Activated effector memory CD4-positive, alpha-beta T cell treated with anti-CD3 and anti-CD28 coated beads, Interleukin-2, amount 50 U/mL, for 16 hours (primary cell): ENCODE results near the gene TIAM1.

Source experiments
- DNase-seq: peaks from one replicate; pipeline ENCODE4 v3.0.0-alpha.2; 2020

The TIAM1 gene

DNA sequence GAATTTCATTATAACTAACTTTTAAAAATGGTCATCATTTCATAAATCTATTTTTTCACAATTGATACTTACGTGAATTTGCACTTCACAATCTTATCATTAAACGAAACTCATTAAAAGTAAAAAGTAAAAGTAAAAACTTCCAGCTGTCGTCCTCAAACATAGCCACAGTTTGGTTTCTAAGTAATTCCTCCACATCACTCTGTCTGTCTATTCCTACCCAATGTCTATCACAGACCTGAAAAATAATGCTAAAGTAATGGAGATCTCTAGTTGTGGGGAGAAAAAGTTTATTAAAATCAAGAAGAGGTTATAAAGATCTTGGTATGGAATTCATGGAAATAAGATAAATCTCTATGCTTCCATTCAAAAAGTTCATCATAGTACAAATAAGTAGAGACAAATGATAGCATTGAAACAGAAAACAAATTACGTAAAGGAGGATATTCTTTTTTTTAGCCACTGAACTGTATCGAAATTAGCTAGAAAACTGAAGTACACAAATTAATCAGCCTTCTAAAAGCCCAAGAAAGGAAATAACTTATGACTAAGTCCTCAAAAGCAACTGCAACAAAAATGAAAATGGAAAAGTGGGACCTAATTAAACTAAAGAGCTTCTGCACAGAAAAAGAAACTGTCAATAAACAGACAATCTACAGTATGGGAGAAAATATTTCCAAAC, 148.6 kb downstream of the TIAM1 start:
- DNase-seq, result no peak

DNA sequence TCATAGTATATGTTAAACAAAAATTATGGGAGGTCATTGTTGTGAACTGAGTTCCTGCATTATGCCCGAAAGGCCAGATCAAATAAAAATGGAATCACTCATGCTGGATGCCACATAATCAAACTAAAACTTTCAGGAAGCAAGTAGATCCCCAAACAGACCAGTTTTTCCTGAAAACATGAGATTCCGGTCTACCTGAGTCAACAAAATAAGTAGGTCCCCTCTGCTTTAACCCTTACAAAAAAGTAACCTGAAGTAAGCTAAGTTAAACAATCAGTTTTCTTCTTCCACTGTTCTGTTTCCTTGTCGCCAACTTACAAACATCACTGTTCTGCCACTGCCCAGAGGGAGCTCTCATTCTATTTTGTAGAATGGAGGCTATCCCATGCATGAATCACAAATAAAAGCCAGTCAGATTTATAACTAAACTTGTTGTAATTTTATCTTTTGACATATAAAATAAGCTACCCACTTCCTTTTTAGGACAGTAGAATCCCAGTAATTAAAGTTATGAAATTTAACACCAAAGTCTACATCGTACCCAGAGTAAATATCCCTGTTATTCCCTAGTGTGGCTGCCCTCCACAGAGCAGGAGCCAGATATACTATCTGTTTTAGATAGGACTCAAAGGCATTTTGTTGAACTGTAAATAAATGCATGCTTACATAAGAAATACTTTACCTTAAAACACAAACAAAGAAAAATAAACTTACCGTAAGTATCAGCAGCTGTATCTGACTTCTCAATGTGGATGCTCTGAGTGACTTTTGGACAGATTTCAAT, 149.4 kb downstream of the TIAM1 start:
- DNase-seq, result no peak

DNA sequence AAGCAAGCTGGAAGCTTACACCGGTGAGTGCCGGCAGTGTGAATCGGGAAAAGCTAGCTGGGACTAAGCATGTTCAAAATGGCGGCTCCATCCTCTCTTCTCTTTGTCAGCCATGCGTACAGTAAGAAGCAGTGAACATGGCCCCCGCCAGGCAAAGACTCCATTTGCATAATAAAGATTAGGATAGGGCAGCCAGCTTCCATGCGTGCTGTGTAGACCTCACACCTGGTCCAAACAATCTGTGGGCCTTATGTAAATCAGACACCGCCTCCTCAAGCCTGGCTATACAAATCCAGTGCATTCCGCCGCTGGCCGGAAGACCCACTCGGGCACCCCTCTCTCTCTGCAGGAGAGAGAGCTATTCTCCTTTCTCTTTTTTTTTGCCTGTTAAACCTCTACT, 150.3 kb downstream of the TIAM1 start:
- no peak for DNase-seq

DNA sequence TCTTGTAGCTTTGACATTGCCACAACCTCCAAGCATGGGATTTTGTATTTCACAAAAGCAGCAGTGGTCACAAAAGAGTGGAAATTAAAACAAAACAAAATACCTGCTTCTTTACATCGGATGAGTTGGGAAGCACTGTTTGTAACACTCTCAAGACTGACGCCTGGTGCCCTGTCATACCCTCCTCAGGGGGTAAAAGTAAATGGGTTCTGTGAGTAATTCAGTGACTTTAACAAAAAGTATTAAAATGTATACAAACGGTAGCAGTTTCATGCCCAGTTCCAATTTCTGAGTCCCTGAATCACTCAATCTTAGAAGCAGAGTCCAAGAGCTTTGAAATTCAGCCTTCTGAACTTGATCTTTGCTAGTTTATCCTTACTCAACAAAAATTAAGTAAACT, 152.5 kb downstream of the TIAM1 start:
- no peak for DNase-seq

DNA sequence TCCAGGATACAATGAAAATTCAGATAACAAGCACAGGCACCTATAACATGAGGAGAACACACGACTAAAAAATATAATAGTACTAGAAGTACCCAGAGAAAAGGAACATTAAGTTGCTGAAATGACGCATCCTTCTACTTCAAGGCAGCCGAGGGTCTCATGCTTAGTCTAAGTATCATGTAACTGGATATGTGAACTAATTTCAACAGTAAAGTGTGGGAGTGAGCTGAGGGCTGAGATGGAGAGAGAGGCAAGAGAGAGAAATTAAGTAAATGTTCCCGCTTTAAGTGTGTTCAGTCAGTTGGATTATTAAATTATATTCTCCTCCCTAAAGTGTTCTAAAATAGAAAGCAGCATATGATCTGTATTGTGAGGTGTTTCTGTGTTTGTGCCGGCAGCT, 153.5 kb downstream of the TIAM1 start:
- no peak for DNase-seq

DNA sequence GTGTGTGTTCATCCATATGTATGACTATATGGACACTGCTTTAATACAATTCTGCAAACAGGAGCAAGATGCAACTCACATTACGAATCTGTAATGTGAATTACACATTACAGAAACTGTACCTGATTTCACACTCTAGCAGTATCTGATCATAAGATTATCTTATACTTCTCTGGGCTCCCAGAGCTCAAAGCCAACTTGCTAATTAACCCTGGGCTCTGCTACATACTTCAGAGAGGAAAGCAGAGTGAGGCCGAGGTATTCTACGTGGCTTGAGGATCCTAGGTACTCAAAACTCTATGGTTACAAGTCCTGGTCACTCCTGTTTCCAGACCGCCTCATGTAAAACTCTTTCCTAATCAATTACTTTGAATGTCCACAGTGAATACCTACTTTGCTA, 156.6 kb downstream of the TIAM1 start:
- no peak for DNase-seq

DNA sequence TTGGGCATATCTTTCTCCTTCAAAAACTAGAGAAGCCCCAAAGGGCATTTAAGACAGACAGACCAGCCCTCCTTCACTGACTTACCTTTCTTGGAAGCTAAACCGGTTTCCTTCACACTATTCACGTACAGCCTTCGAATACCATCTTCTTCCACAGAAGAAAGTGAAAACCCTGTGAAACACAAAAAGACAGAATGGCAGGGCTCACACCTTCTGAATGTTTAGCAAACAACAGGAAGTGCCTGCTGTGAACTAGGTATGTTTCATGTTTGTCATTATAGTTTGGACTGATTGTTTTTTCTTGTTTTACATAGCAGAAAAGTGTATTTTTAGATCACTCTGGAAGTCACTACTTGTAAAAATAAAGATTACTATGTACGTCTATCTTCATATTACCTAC, 157.1 kb downstream of the TIAM1 start:
- DNase-seq, result no peak

DNA sequence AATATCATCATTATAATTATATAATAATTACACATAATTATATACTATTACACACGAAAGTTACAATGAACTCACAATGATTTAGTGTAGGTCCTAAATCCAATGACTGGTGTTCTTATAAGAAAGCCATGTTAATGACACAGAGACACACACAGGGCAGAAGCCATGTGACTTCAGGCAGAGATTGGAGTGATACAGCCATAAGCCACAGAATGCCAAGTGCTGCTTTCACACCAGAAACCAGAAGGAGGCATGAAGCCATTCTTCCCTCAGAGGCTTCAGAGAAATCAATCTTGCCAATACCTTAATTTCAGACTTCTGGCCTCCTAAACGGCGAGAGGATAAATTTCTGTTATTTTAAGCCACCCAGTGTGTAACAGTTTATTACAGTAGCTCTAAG, 158.4 kb downstream of the TIAM1 start:
- no peak for DNase-seq

DNA sequence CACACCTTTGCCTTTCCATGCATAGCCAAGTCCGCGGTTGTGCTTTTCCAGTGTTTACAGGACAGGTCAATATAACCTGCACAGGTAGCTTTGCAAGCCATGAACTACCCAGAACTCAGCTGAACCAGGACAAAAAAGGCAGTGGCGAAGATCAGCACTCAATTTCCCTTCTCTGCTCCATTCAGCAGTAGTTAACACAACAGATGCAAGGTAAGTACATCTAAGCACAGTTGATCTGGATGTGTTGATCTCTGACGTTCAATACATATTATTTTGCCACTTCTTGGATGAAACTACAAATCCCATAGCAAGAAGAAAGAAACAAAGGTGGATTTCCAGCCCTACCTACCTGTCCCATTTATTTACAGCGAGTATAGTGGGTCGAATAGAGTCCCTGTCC, 159.2 kb downstream of the TIAM1 start:
- DNase-seq, result no peak

DNA sequence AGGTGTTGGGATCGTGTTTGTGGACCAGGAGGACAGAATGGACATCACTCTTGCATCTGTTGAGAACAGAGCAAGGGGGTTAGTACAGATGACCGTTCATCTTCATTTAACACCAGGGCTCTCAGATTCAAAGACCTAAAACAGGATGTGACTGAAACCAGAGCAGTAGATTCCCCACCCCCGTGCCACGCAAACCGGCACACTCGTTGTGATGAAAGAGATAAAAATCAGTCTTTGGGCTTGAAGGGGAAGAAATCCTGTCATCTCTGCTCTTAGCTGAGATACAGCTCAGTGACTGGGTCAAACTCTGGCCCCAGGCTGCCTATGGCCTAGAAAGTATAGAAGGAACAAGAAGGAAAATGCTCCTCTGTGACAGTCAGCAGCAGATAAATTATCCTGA, 159.6 kb downstream of the TIAM1 start:
- peak; percentile 92 for DNase-seq

DNA sequence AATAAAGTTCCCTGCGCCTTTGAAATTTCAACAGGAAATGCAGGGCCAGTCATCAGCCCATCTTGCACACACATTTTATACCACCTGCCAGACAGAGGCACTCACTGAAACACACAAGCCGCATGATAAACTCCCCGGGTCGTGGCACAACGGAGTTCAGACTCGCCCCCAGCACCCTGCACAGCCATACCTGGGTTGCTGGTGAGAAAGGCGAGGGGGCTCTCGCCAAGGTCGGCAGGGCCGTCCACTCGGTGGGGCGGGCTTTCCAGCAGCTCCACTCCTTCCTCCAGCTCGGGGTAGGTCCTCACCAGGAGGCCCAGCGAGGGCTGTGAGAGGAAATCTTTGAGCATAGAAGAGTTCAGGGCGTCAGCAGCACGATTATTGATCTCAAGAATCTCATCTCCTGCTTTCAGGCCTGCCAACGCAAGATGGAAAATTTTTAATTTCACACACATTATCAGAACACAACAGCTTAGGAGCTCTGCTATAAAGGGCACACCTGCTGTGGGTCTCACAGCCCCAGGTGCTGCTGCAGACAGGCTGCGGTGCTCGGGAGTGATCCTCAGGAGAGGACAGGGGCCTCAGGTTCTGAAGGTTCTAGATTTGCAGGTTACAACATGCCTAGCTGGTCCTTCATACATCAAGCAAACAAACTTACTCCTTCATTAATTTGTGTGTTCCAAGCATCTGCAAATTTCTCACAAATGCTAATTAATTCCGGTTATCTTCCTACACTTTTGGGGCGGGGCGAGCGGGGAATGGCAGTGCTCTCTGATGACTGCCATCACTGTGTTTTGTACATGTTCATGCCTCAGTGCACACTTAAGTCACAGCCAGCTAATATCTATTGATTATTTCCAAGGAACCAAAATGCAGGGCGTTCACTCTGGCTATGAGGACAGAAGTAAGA, 161.6 kb downstream of the TIAM1 start:
- DNase-seq, result peak; percentile 85

DNA sequence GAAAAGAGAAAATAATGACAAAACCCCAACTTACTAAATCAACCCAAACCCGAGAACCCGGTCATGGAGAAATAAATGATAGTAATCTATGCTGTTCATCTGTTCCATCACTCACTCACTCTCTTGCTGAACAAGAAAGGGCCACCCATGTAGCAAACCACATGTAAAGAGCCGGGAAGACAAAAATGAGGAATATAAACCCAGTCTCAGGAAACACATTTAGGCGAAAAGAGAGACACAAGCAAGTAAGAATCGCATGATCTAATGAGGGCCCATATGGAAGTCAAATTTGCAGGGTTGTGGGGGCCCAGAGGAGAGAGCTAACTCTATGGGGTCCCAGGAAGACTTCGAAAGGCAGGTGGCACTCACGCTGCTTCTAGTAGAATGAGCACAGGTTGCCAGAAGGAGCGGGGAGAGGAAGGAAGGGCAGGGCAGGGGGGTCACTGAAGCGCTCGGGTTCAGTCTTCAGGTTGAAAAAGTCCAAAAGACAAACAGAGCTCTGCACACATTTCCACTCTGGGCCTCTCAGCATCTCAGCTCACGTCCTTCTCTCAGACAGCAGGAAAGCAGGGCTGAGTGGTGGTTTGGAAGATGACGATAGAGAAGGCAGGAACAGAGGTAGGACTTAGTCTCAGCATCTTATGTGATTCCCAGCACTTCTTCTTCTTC, 162.8 kb downstream of the TIAM1 start:
- peak; percentile 75 for DNase-seq

DNA sequence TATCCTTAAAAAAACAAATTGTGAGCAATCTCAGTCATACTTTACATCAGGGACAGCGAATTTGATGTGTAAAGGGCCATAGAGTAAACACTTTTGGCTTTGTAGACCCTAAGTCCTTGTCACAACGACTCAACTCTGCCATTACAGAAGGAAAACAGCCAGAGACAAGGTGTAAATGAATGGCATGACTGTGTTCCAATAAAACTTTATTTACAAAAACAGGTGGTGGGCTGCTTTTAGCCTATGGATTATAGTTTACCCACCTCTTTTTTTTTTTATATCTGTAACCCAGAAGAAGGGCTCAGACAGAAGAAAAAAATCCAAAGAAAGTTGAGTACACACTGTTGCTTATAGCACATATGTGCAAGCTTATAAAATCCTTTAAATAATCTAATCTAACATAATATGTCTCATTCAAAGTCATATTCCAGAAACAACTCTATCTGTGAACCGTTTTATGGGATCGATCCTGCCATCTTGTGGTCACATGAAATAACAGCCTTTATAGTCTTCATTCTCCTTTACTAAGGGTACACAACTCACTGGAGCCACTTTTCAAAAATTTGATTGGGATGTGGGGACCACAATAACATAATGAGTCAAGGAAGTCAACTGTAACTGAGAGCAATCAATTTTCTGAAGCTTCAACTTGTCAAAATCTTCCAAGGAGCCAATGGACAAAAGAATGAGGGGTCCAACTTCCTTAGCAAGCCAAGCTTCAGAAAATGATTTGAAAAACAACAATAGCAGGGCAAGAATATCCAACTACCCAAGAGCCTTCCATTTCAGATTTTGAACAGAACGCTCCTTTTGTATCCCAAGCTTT, 163.6 kb downstream of the TIAM1 start:
- DNase-seq, result no peak

DNA sequence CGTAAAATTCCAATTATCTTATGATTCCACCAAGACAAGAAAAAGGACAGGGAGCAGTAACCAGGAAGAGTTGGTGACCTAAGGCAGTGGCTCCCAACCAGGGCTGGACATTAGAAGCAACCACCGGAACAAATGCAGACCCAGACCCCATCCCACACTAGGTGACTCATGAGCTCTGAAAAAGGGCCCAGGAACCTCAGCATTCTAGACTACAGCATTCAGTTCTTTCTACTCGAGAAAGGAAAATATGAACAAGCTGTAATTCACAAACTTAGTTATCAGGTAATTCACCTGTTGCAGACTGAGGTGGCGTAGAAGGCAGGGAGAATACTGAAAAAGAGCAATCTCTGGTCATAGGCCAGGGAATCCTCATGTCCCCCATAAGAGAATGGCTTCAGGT, 167.3 kb downstream of the TIAM1 start:
- DNase-seq, result no peak

DNA sequence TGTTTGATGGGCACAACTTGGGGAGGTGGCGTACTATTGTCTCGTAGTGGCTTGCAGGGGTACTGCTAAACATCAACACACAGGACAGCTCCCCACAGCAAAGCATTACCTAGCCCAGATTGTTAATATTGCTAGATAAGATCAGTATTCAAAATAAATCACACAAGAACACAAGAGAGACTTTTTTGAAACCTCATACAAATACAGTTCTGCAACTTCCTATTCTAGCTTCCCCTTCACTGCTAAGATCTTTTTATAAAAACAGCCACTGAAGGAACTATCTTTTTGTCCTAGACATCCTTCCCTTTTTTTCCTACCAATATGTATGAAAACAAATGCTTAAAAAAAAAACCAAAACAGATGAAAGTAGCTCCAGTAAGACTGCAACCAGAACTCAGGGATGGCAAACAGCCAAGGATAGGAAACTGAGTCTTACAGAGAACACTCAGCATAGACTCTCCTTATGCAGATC, 167.9 kb downstream of the TIAM1 start:
- DNase-seq, result no peak

DNA sequence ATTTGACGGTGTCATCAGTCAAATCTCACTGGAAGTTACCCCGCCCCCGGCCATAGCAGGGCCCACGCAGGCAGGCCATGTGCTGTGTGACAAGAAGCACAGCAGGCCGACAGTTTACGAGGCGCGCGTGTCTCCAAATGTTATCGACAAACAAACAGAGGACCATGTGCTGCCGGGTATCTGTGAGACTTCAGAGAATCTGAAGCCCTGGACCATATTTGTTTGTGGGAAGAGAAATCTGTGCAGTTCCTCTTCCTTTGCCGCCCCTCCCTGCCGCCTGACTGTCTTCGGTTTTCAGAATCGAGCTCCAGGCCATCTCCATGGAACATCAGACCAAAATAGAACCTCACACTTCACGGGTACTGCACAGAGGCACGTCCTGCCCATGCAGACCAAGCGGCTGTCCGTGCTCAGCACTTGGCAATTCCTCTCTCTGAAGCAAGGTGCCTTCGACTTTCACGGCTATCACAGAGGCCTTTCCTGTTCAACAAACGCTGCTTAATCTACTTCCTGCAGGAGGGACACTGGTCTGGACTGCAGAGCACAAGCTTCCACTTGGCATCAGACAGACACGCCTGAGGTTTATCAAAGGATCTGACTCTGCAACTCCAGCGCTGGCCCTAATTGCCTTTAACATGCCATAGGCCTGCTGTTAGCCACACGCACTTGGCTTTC, 170.0 kb downstream of the TIAM1 start:
- peak; percentile 88 for DNase-seq

DNA sequence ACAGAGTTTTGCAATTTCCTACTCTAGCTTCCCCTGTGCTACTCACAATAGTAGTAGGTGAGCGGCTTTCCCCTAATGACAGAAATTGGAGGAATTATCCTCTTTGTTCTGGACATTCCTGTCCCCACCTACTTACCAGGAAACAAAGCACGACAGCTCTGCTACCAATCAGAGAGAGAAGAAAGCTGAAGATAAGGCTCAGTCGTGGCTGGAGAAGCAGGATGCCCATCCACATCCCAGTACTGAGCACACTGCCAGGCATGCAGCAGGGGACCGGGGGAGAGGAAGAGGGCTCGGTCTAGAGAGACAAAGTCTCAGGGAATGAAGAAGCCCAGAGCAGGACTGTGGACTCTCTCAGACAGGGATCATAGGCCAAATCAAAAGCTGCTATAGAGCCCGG, 171.7 kb downstream of the TIAM1 start:
- DNase-seq, result no peak

DNA sequence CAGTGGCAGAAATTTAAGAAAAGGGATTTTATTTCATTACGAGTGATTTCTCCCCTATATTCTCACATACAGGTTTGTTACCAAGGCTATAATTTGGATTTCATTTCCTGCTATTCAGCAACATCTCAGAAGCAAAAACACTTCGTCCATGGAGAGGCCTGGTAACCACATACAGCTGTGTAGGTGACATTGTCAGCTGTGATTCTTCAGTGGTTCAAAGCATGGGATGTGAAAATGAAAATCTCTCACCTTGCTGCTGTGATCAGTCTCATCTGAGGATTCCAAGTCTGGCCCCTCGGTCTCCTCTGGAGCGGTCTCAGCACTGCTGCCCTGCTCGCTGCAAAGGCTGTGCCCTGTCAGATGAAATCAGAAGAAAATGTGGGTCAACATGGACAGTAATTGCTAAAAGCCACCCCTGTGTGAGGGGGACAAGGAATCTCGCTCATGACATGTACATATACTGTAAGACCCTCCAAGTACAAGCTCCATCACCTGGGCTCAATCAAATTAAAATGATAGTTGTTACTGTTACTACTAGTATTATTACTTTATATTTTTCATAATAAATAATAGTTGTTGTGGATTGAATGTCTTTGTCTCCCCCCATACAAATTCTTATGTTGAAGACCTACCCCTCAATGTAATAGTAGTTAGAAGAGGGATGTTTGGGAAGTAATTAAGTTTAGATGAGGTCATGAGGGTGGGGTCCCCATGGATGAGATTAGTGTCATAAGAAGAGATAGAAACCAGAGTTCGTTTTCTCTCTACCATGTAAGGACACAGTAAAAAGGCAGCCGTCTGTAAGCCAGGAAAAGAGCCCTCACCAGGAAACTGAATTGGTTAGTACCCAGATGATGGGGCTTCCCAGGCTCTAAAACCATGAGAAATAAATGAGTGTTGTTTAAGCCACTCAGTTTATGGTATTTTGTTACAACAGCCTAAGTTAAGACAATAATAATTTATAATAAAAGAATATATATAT, 179.1 kb downstream of the TIAM1 start:
- no peak for DNase-seq

DNA sequence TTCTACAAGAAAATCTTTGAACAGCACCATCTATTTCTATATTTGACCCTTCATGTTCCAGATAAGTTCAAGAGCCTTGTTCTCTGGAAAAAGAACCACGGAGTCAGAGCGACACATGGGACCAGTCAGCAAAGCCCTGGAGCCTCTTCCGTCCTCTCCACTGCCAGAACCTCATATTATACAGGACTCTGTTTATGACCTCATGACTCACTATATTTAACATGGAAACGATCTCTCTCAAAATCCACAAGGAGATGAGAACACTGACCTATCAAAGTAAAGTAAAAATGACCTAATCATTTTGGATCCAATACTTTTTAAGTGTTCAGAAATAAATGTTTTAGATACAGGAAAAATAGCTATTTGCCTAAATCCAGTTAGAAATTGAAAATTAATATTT, 181.2 kb downstream of the TIAM1 start:
- DNase-seq, result no peak

DNA sequence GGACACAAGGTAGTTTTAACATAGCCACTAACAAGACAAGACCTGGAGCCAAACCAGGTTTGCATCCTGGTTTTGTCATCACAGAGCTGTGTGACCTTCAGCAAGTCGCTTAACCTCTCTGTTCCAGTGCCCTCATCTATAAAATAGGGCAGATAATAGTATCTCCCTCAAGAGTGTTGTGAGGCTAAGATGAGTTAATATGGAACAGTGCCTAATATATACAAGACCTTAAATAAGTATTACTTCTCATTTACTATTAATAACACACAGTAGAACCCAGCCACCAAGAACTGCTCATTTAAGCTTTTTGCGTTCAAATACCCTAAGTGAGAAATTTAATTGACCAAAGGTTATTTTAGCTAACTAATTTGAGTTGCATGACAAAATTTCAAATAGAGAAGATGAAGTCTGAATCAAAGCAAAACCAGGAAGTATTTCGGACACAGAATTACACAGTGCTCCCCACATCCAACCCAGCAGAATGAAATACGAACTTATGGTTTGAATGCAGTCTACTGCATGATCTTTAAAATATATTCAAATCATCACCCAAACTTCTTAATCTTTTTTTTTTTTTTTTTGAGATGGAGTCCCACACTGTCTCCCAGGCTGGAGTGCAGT, 181.9 kb downstream of the TIAM1 start:
- no peak for DNase-seq
